Activated T-cell treated with anti-CD3 and anti-CD28 coated beads, Interleukin-2, amount 50 U/mL, for 48 hours (primary cell): Measurements from ENCODE around the gene ZNF296.

Source experiments
- DNase-seq, 2 experiments: peaks; one replicate each; pipeline ENCODE4 v3.0.0-alpha.2; 2020

ZNF296 gene

DNA sequence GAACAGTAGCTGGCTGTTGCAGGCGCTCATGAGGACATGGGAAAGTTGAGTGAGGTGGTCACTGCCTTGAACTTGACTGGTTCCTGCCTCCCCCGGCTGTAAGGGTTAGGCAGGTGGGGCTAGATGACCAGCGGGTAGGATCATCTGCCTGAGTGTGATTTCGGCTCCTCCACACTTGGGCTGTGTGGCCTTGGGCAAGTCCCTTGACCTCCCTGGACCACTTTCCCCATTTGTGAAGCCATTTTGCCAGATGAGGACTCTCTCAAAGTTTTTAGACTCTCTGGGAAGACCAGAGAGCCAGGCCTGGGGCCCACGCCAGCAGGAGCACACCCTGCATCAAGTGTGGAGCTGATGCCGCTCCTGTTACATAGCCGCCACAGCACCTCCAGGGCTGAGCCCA, 26.2 kb upstream of the ZNF296 start:
- no peak for DNase-seq

GRCh38 chr19:45101806-45102205, 25.5 kb upstream of the ZNF296 start:
- no peak for DNase-seq

DNA sequence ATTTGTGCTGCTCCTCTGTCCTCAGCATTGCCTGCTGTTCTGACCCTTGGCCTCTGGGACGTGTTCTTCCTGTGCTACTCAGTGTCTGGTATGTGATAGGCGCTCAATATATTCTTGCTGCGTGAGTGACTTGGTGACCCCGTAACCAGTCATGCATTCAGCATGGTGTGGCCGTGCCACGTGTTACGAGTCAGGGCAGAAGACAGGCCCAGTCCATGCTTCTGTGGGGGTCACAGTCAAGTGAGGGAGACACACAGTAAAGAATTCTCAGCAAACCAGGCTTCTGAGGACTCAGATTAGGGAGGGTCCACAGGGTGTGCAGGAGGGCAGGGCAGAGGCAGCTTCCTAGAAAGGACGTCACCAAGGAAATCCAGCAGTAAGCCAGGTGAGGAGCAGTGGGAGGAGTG, 24.6 kb upstream of the ZNF296 start:
- no peak for DNase-seq

- no peak for DNase-seq
These were observed 23.9 kb upstream of the ZNF296 start for GRCh38 chr19:45100201-45100600.

DNA sequence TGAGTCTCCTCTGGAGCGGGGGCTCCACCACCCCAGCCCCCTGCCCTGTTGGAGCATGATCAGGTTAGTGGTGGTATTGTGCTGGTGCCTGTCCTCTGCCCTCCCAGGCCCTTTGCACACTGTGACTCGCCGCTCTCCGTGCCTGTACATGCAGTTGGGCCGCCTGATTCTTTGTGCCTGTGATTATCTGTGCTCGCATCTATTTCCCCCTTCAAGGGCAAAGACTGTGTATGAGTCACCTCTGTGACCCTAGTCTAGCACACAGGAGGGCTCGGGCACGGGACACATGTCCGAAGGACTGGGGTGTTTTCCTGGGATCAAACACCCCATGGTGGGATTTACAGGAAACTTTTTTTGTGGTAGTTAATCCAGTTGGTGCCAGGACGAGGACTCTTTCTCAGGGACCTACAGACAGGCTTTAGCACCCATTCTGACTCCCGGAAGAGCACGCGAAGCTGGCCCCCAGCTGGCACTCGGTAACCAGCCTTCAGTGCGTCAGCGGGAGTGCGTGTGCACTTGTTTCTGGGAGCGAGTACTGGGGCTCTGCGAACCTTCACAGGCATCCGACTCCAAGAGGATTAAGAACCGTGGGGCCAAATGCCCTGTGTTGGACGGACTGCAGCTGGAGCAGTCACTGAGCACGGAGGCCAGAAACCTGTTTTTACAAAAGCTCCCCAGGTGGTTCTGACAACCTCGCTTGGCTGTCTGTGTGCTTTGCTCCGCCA, 23.4 kb upstream of the ZNF296 start:
- DNase-seq = no peak

- no peak for DNase-seq
These were observed 22.5 kb upstream of the ZNF296 start for GRCh38 chr19:45098521-45099466.

GRCh38 chr19:45097776-45098520, 21.7 kb upstream of the ZNF296 start:
- no peak for DNase-seq

DNA sequence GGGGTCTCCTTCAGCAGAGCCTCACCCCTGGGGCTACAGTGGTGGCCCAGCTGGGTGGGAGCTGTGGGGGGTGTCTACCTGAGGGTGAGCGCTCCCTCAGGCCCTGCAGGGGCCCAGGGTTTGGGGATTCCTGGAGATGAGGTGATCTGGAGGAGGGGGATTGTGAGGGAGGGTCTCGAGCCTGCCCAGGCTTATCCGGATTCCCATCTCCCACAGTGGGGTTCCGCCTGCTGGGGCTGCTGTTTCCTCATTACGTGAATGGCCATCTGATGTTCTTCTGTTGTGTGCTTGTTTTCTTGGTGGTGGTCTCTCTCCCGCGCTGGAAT, 21.1 kb upstream of the ZNF296 start:
- no peak for DNase-seq

DNA sequence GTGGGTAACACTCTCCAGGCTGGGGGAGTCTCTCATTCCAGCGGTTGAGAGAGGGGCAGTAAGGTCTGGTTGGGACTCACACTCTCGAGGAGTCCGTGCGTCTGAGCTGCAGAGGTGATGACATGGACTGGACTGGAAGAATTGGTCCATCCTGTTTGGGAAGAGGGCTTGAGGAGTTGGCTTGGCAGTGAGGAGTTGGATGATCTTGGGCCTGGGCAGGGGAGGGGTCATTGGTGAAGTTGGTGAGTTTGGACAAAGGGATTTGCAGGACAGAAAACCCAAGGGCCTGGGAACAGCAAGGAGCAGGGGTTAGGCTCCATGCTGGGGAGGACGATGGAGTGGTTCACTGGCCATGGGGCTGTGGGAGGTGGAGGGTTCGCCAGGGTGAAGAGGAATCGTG, 20.4 kb upstream of the ZNF296 start:
- no peak for DNase-seq

- no peak for DNase-seq
These were observed 19.5 kb upstream of the ZNF296 start for GRCh38 chr19:45095496-45096413.

- no peak for DNase-seq
These were observed 18.4 kb upstream of the ZNF296 start for GRCh38 chr19:45094707-45095106.

DNA sequence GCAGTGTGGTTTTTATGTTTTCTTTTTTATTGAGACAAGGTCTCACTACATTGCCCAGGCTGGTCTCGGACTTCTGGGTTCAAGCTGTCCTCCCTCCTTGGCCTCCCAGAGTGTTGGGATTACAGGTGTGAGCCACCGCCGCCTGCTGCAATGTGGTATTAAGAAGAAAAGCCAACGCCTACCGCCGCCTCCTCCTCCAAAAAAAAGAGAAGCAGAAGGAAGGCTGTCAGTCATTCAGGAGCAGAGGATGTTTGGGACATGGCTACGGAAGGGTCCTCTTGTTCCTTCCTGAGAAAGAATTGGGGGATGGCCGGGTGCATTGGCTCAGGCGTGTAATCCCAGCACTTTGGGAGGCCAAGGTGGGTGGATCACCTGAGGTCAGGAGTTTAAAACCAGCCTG, 17.9 kb upstream of the ZNF296 start:
- no peak for DNase-seq

DNA sequence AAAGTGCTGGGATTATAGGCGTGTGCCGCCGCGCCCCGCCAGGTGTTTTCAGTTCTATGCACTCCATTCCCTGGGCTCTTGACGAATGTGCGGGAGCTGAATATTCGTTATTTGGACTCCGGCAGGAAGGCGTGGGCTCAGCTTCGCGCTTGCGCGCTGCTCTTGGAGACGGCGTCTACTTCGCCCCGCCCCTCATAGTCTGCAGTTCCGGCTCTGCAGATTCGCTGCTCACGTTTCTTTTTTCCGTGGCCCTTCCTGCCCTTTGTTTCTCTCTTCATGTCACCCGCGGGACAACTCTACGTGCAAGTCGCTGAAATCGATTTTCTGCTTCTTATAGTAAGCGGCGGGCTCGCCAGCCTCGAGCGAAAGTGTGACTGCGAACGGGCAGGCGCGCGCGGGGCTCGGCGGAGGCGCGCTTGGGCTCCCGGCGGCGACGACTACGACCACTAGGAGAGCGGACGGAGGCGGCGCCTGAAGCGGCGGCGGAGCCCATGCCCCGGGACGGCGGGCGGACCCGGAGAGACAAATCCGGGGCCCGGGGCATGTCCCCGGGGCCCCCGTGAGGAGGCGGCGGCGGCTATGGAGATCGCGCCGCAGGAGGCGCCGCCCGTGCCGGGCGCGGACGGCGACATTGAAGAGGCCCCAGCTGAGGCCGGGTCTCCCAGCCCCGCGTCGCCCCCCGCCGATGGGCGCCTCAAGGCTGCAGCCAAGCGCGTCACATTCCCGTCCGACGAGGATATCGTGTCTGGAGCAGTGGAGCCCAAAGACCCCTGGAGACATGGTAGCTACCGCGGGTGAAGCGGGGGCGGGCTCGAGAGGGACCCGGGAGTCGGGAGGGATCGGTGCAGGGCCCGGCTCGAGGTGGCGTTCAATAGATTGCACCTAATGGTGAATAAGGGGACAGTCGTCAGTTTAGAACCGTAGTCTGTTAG, 16.7 kb upstream of the ZNF296 start, which contains the start of gene PPP1R37:
Gene PPP1R37, plus strand, starts transcription at position 433 of the 932 bp plus-strand sequence. Its CDS starts 147 bp downstream, at position 580.
- DNase-seq = peak; percentile 93

DNA sequence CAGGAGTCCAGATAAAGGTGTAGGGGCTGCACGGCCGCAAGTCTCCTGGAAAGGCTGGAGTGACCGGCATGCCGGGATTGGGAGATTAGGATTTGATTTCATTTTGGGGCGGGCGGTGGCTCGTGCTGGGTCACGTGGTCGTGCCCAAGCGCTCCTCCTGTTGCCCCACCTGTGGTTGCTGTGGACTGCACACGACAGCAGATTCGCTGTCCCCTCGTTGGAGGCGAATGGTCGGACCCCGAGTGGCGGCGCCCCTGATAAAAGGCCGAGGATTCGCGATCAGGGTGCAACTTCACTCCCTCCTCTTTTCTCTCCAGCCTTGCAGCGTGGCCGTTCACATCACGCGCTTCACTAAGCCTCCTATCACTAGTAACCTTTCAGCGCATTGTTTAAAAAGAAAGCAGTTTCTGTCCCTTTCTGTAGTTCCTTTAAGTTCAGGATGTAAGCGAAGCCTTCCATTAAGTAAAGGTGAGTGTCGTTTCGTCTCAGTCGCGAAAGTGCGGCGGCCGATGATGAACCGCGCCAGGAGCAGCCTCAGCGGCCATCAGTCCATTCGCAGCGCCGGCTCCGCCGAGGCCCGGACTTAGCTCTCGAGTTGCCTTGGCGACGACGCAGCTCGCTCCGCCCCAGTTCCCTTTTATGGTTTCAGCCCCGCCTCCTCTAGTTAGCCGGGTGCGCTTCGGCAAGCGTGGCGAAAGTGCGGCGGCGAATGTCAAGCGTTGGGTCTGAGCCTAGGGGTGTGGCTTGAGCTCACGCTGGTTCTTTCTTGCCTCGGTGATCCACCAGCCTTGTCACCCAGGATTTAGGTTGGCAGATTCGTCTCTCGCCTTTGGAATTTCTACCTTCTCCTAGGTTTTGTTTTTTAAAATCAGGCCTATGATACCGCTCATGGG, 15.0 kb upstream of the ZNF296 start:
- DNase-seq = peak; percentile 99

DNA sequence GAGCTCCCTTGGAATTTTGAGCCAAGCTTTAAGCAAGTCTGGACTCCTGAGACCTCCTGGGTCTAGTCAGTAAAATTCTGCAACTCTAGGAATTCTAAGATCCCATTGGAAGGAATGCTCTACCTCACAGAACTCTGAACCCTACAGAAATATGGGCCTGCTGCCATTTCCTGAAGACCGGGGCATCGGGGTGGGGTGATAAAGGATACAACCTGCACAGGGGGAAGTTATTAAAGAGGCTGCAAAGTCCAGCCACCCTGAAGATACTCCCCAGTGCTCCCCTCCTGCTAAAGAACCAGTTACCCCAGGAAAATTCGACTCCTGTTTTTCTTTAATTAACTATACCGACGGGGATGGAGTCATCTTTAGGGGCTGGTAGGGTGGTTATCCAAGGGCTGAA, 14.3 kb upstream of the ZNF296 start:
- no peak for DNase-seq

- DNase-seq = no peak
These were observed 13.8 kb upstream of the ZNF296 start for GRCh38 chr19:45090034-45090433.

GRCh38 chr19:45087531-45087930, 11.3 kb upstream of the ZNF296 start:
- DNase-seq = peak; percentile 47 to 54

DNA sequence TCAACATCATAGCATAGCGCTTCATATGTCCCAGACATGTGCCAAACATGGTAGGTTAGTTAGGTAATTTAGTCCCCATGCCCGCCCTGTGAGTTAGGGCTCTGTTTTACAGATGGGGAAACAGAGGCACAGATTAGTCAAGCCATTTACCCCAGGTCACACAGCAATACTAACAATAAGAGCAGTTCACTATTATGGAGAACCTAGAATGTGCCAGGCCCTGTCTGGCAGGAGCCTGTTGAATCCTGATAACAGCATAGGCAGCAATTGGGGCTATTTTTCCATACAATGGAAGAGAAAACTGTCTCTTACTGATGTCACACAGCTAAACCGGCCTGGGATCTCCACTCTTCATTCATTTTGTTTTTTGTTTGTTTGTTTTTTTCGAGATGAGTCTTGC, 10.2 kb upstream of the ZNF296 start:
- no peak for DNase-seq

DNA sequence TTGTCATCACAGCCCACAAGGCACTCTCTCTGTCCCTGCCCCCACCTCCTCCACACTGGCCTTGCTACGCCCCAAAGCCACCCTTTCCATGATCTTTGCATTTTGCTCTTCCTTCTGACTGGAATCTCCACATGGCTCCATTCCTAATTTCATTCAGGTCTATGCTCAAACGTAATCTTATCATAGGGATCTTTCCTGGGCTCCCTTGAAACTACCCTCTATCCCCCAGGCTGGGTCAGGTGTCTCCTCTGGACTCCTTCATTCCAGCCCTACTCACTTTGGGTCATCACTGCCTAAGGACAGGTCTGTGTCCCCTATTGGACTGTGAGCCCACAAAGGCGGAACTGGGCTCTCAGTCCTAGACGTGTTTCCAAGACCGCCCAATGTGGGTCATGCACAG, 5.9 kb upstream of the ZNF296 start:
- no peak for DNase-seq

- no peak for DNase-seq
These were observed 3.7 kb upstream of the ZNF296 start for GRCh38 chr19:45079911-45080370.
